ENCODE data around the gene ACSS3.

DNA sequence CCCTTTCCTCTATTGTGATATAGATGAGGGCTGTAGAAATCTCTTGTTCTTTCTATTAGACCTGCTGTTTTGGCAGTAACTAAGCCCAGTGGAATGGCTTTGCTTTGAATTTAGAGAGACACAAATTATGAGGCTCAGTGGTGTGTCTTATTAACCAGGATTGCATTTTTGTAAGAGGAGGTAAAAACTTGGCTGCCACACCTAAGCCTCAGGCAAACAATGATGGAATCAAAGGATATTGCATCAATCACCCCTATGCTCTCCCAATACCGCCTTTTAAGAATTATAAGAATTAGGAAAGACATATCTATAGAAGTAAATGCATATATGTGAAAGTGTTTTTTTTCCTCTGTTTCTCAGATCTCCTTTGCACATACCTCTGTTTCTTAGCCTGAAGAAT lies 63.3 kb downstream of the ACSS3 start:
- TF ChIP-seq, protein P1, sequence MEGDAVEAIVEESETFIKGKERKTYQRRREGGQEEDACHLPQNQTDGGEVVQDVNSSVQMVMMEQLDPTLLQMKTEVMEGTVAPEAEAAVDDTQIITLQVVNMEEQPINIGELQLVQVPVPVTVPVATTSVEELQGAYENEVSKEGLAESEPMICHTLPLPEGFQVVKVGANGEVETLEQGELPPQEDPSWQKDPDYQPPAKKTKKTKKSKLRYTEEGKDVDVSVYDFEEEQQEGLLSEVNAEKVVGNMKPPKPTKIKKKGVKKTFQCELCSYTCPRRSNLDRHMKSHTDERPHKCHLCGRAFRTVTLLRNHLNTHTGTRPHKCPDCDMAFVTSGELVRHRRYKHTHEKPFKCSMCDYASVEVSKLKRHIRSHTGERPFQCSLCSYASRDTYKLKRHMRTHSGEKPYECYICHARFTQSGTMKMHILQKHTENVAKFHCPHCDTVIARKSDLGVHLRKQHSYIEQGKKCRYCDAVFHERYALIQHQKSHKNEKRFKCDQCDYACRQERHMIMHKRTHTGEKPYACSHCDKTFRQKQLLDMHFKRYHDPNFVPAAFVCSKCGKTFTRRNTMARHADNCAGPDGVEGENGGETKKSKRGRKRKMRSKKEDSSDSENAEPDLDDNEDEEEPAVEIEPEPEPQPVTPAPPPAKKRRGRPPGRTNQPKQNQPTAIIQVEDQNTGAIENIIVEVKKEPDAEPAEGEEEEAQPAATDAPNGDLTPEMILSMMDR (IDR thresholded peaks at IDR 0.05; ENCODE audit: insufficient read depth, low read length, poor library complexity, severe bottlenecking): no peak
- TF ChIP-seq EZH2phosphoT487 (conservative IDR thresholded peaks at IDR 0.05; ENCODE audit: low read length): no peak

Measured in SU-DHL-6 (cell line).